WTC11 (cell line): ENCODE results near the gene LMF1. TPM values are rescaled to one million over a fixed set of nuclear protein-coding genes. Genes with fewer than 3 reads are reported as not detected.
A peak's percentile ranks its signal among the peaks of the same experiment; 100 is the strongest.

Experiments used
- ATAC-seq: fragments of 200-7000 bp; cut with Tn5 transposase; 2 replicates; pipeline ENCODE4 v1.10.0; 2021; ENCODE audit warnings: mild to moderate bottlenecking, moderate library complexity
- CTCF ChIA-PET: fragments of 300-600 bp; sonication (Branson Sonifier 250); formaldehyde crosslinking; loops from one replicate; lab custom pipeline; 2021; ENCODE audit warnings: antibody characterized with exemption; lab: Charles Lee
- POLR2A ChIA-PET: fragments of 350-600 bp; sonication (Branson Sonifier 250); formaldehyde crosslinking; loops from one replicate; lab custom pipeline; 2021; ENCODE audit warnings: antibody characterized with exemption; lab: Charles Lee
- DNase-seq: peaks from one replicate; pipeline ENCODE4 v3.0.0; 2021; ENCODE audit warnings: low spot score
- H3K27ac Mint-ChIP-seq: 2 replicates; pipeline ENCODE4 v1.8.0; 2021; ENCODE audit warnings: mixed read lengths
- H3K27me3 Mint-ChIP-seq: 2 replicates; pipeline ENCODE4 v1.8.0; 2021; ENCODE audit warnings: low read depth, mild to moderate bottlenecking, moderate library complexity, mixed read lengths
- H3K36me3 Mint-ChIP-seq: 2 replicates; pipeline ENCODE4 v1.8.0; 2021; ENCODE audit warnings: mixed read lengths
- H3K4me1 Mint-ChIP-seq: 2 replicates; pipeline ENCODE4 v1.8.0; 2022; ENCODE audit warnings: mixed read lengths
- H3K4me3 Mint-ChIP-seq: 2 replicates; pipeline ENCODE4 v1.8.0; 2021; ENCODE audit warnings: mild to moderate bottlenecking, moderate library complexity, mixed read lengths
- H3K9me3 Mint-ChIP-seq: 2 replicates; pipeline ENCODE4 v1.8.0; 2021; ENCODE audit warnings: mixed read lengths
- ARID4B ChIP-seq: sonication (generic); formaldehyde crosslinking; IDR thresholded peaks from 2 replicates; pipeline ENCODE4 v1.8.0; 2023; ENCODE audit warnings: missing genetic modification reagents, mild to moderate bottlenecking, borderline replicate concordance
- ATF6 ChIP-seq: sonication (generic); formaldehyde crosslinking; IDR thresholded peaks from 2 replicates; pipeline ENCODE4 v1.8.1; 2023; ENCODE audit warnings: mild to moderate bottlenecking, missing genetic modification reagents
- CBFB ChIP-seq: sonication (generic); formaldehyde crosslinking; IDR thresholded peaks from 2 replicates; pipeline ENCODE4 v1.8.1; 2022; ENCODE audit warnings: mild to moderate bottlenecking, low read depth, missing genetic modification reagents
- IRF2 ChIP-seq: sonication (generic); formaldehyde crosslinking; IDR thresholded peaks from 2 replicates; pipeline ENCODE4 v1.8.0; 2022; ENCODE audit warnings: low read depth, missing genetic modification reagents, borderline replicate concordance
- KAT7 ChIP-seq: sonication (generic); formaldehyde crosslinking; IDR thresholded peaks from 2 replicates; pipeline ENCODE4 v1.8.1; 2023; ENCODE audit warnings: missing genetic modification reagents, mild to moderate bottlenecking, borderline replicate concordance
- MLX ChIP-seq: sonication (generic); formaldehyde crosslinking; IDR thresholded peaks from 2 replicates; pipeline ENCODE4 v1.8.1; 2023; ENCODE audit warnings: mild to moderate bottlenecking, missing genetic modification reagents, moderate library complexity
- NFATC4 ChIP-seq: fragments of 250-450 bp; sonication (Bioruptor Pico); IDR thresholded peaks from 2 replicates; pipeline ENCODE4 v1.9.0; 2021; ENCODE audit warnings: mild to moderate bottlenecking
- NFE2L1 ChIP-seq: sonication (generic); formaldehyde crosslinking; IDR thresholded peaks from 2 replicates; pipeline ENCODE4 v1.8.1; 2023; ENCODE audit warnings: missing genetic modification reagents
- NFYB ChIP-seq: sonication (generic); formaldehyde crosslinking; conservative IDR thresholded peaks from 2 replicates; pipeline ENCODE4 v1.8.0; 2022; ENCODE audit warnings: low read depth, missing genetic modification reagents
- NR3C1 ChIP-seq: sonication (generic); formaldehyde crosslinking; conservative IDR thresholded peaks from 2 replicates; pipeline ENCODE4 v1.8.1; 2023; ENCODE audit warnings: low read depth, mild to moderate bottlenecking, missing genetic modification reagents
- SMAD4 ChIP-seq: sonication (generic); formaldehyde crosslinking; IDR thresholded peaks from 2 replicates; pipeline ENCODE4 v1.8.0; 2022; ENCODE audit warnings: mild to moderate bottlenecking, missing genetic modification reagents
- STAT6 ChIP-seq: sonication (generic); formaldehyde crosslinking; conservative IDR thresholded peaks from 2 replicates; pipeline ENCODE4 v1.8.1; 2023; ENCODE audit warnings: mild to moderate bottlenecking, low read depth, missing genetic modification reagents, moderate library complexity
- ZNF232 ChIP-seq: sonication (generic); formaldehyde crosslinking; IDR thresholded peaks from 2 replicates; pipeline ENCODE4 v1.8.0; 2022; ENCODE audit warnings: mild to moderate bottlenecking, missing genetic modification reagents
- ZNF317 ChIP-seq: sonication (generic); formaldehyde crosslinking; IDR thresholded peaks from 2 replicates; pipeline ENCODE4 v1.8.1; 2023; ENCODE audit warnings: low read depth, mild to moderate bottlenecking, moderate library complexity, missing genetic modification reagents, borderline replicate concordance
- ZNF512 ChIP-seq: sonication (generic); formaldehyde crosslinking; IDR thresholded peaks from 2 replicates; pipeline ENCODE4 v1.8.1; 2022; ENCODE audit warnings: missing genetic modification reagents, borderline replicate concordance
- total RNA-seq: library from RNA; stranded (reverse); gene quantifications from 3 replicates; pipeline ENCODE4 v1.2.3, GENCODE V29; 2021

LMF1 gene
- total RNA-seq, 1 experiment from 2014 or later, result 10.5 TPM

GRCh38 chr16:817001-817906 lies 153.5 kb downstream of the LMF1 start:
- CTCF ChIA-PET, result interaction anchor here (0.7 to 1.3 kb wide), 6 partner anchors 63 to 471 kb away, joined by 3 to 6 read pairs (median 4); partner anchors contain the start of gene ANTKMT
- TF ChIP-seq ZNF317 (CRISPR knock-in tag) (0 out of 2 replicates have a peak, but pooled peaks have one; percentile 45), SMAD4 (no peak), NFE2L1 (CRISPR knock-in tag) (no peak), KAT7 (CRISPR knock-in tag) (no peak)
- Mint-ChIP-seq H3K9me3 (peaks cover under 1% of the 10 kb centered on the region), H3K36me3 (no peaks in the 10 kb centered on the region), H3K4me3 (no peak overlapping the region), H3K4me1 (peaks cover 8% of the 10 kb centered on the region), H3K27me3 (peaks cover 8% of the 10 kb centered on the region), H3K27ac (no peak overlapping the region)
- POLR2A ChIA-PET, result interaction anchor here (0.7 kb wide), 1 partner anchor 110 kb away, joined by 4 read pairs; no protein-coding TSS in a partner anchor
- no peak for ATAC-seq
- DNase-seq, result no peak

GRCh38 chr16:815861-816260 lies 154.9 kb downstream of the LMF1 start:
- TF ChIP-seq NFATC4 (CRISPR knock-in tag), result no peak
- TF ChIP-seq ARID4B (CRISPR knock-in tag), result no peak
- no peak for TF ChIP-seq ZNF512
- no peak for TF ChIP-seq MLX
- TF ChIP-seq NFYB (CRISPR knock-in tag), result no peak
- no peak for TF ChIP-seq ZNF232 (CRISPR knock-in tag)
- TF ChIP-seq IRF2 (CRISPR knock-in tag), result no peak
- TF ChIP-seq CBFB (CRISPR knock-in tag), result no peak
- no peak for TF ChIP-seq STAT6 (CRISPR knock-in tag)
- TF ChIP-seq NR3C1 (CRISPR knock-in tag), result no peak
- TF ChIP-seq ATF6 (CRISPR knock-in tag), result no peak
- Mint-ChIP-seq H3K4me3 (no peak overlapping the region), H3K36me3 (no peaks in the 10 kb centered on the region), H3K9me3 (peaks cover 3% of the 10 kb centered on the region), H3K4me1 (peaks cover 7% of the 10 kb centered on the region), H3K27me3 (peaks cover 10% of the 10 kb centered on the region), H3K27ac (no peak overlapping the region)
- no peak for DNase-seq
- POLR2A ChIA-PET, result no interaction called here
- CTCF ChIA-PET, result interaction anchor here (1.0 to 4.3 kb wide), 3 partner anchors 15 to 241 kb away, joined by 3 to 33 read pairs (median 3); no protein-coding TSS in a partner anchor
- no peak for ATAC-seq
